Esophagus squamous epithelium (tissue), 4 donors: ENCODE results near the gene WDR76.
A peak's percentile ranks its signal among the peaks of the same experiment; 100 is the strongest.

ENCODE experiments used
- CTCF ChIP-seq, 6 experiments: fragments of 450-650 bp in 4 of 6; fragments of 200-600 bp in 2 of 6; sonication (generic) in 2 of 6; IDR thresholded peaks; one replicate each; pipeline ENCODE4 v1.5.1; 2016 to 2019; ENCODE audit warnings: antibody characterized with exemption in 6 of 6, mild to moderate bottlenecking in 4 of 6, moderate library complexity in 4 of 6
- POLR2A ChIP-seq, 4 donors: fragments of 450-650 bp; IDR thresholded peaks; one replicate each; pipeline ENCODE4 v1.6.1; 2017; ENCODE audit warnings: antibody characterized with exemption in 4 of 4, mild to moderate bottlenecking in 4 of 4, moderate library complexity in 3 of 4

GRCh38 chr15:43824302-43825246 lies 2.2 kb upstream of the WDR76 start, which contains the start of gene MFAP1:
- TF ChIP-seq CTCF (IDR thresholded peaks at IDR 0.05) (peak in 1 of 6 experiments; percentile 41), POLR2A (IDR thresholded peaks at IDR 0.05) (peak in 3 of 4 donors; percentile 59 to 91 (median 85))
